Measurements from ENCODE around the gene JAKMIP2.
A peak's percentile ranks its signal among the peaks of the same experiment; 100 is the strongest.

JAKMIP2 gene

DNA sequence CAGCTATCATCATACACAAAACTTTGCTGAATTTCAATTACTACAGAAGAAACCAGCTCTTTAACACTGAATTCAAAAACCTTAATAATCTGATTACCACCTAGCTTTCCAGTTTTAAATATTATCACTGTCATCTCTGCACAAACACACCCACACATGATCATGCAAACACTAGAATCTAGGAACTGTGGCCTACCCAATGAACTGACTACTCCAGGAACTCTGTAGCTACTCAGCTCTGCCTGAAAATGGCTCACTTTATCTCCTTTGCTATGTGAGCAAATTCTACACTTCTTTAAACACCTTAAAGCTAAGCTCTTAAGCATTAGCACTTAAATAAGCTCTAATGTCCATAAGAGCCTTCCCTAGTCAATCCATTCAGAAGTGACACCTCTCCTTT, 149.4 kb downstream of the JAKMIP2 start:
- Histone ChIP-seq H3K27me3 (no peaks in the 10 kb centered on the region), H3K9me3 (no peaks in the 10 kb centered on the region), H3K36me3 (no peaks in the 10 kb centered on the region), H3K4me3 (ENCODE audit: low read depth in 1 of 2, low read length in 1 of 2) (no peak overlapping the region), H3K27ac (no peak overlapping the region), H3K4me1 (ENCODE audit: control insufficient read depth in 1 of 2, insufficient read depth in 1 of 2, low read depth in 1 of 2, low read length in 1 of 2) (no peaks in the 10 kb centered on the region)
- TF ChIP-seq CTCF (IDR thresholded peaks at IDR 0.05), result no peak

DNA sequence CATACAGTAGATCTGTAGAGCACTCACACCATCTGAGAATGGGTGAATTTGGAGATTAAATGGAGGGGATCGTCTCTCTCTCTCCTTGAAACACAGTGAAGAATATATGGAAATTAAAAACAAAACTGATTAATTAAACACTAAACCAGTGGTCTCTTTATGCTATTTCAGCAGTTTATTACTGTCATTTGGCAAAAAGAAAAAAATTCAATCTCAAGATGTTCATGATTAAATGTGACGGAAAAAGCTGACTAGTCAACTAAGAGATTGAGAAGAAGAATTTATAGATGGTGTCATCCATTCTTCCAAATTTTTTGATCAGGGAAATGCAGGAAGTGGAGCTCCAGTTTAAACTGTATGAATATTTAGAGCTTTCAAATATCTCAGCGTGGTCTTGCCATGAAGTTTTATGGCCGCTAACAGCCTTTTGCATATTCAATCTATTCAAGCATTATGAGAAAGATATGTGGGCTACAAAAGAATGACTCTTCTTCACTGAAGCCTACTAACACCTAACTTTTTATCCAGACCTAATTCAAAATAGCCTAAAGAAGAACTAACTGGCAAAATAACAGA, 151.0 kb downstream of the JAKMIP2 start:
- TF ChIP-seq CTCF (IDR thresholded peaks at IDR 0.05), result no peak

DNA sequence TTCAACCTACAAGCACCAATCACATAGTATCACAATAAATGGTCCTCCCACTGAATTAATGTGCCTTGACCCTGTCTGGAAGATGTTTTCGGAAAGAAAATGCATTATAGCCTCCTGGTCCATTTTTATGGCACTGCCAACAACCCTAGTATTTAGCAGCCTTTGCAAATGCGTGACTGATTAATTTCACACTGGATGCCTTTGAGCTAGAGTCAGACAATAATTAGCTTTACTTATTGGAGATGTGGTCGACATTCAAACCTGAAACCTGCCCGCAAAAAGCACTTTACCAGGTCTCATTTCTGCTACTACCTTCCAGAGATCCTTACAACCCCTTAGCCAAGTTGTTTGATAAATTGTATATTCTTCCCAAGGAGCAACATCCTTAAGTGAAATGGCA, 153.3 kb downstream of the JAKMIP2 start:
- H3K4me1 ChIP-seq (ENCODE audit: control insufficient read depth in 1 of 2, insufficient read depth in 1 of 2, low read depth in 1 of 2, low read length in 1 of 2), result no peaks in the 10 kb centered on the region
- H3K36me3 ChIP-seq, result no peaks in the 10 kb centered on the region
- H3K4me3 ChIP-seq (ENCODE audit: low read depth in 1 of 2, low read length in 1 of 2), result no peak overlapping the region
- H3K27me3 ChIP-seq, result no peaks in the 10 kb centered on the region
- no peaks in the 10 kb centered on the region for H3K9me3 ChIP-seq
- H3K27ac ChIP-seq, result no peak overlapping the region
- no peak for TF ChIP-seq CTCF (IDR thresholded peaks at IDR 0.05)

More for the DNA sequence above, 151.0 kb downstream of the JAKMIP2 start:
- Histone ChIP-seq H3K4me3 (ENCODE audit: low read depth in 1 of 2, low read length in 1 of 2) (no peak overlapping the region), H3K36me3 (no peaks in the 10 kb centered on the region), H3K27me3 (no peaks in the 10 kb centered on the region), H3K4me1 (ENCODE audit: control insufficient read depth in 1 of 2, insufficient read depth in 1 of 2, low read depth in 1 of 2, low read length in 1 of 2) (no peaks in the 10 kb centered on the region), H3K9me3 (no peaks in the 10 kb centered on the region), H3K27ac (no peak overlapping the region)

DNA sequence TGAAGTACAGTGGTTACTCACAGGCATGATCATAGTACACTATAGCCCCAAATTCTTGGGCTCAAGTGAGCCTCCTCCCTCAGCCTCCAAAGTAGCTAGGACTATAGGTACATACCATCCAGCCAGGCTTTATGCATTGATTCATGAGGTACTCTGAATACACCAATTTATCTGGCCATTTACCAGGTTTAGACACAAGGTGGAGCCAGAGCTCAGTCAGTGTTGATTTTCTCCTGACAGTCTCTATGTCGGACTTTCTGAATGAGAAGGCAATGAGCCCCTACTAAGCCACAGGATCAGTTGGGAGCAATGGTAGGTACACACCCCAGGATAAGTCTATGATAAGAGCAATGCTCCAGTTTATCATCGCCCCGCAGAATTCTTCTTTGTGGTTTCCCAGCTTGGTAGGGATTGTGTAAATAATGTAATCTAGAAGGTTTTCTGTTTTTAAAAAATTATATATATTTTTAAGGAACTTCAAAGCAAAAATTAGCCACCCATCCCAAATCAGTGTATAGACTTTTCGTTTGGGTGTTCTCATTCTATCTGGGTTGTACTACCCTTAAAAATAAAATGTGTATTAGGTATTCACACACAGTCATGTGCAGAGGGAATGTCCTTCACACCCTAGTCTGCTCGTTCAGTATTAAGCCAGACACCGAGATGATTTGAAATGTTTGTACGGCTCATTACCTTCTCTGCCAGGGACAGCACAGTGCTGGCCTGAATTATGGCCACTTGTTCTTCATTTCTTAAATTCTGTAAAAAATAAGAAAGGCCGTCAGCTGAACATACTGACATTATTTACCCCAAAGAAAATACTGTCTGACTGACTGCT, 154.3 kb downstream of the JAKMIP2 start:
- no peaks in the 10 kb centered on the region for H3K9me3 ChIP-seq

GRCh38 chr5:147626464-147626863, 156.1 kb downstream of the JAKMIP2 start:
- no peaks in the 10 kb centered on the region for H3K9me3 ChIP-seq
- no peak overlapping the region for H3K4me3 ChIP-seq (ENCODE audit: low read depth in 1 of 2, low read length in 1 of 2)
- H3K27me3 ChIP-seq, result no peaks in the 10 kb centered on the region
- no peaks in the 10 kb centered on the region for H3K4me1 ChIP-seq (ENCODE audit: control insufficient read depth in 1 of 2, insufficient read depth in 1 of 2, low read depth in 1 of 2, low read length in 1 of 2)
- TF ChIP-seq CTCF (IDR thresholded peaks at IDR 0.05), result no peak
- H3K27ac ChIP-seq, result no peak overlapping the region
- no peaks in the 10 kb centered on the region for H3K36me3 ChIP-seq

More for the DNA sequence above, 154.3 kb downstream of the JAKMIP2 start:
- TF ChIP-seq CTCF (IDR thresholded peaks at IDR 0.05), result peak; percentile 62
- no peaks in the 10 kb centered on the region for H3K36me3 ChIP-seq
- no peaks in the 10 kb centered on the region for H3K27me3 ChIP-seq
- no peaks in the 10 kb centered on the region for H3K4me1 ChIP-seq (ENCODE audit: control insufficient read depth in 1 of 2, insufficient read depth in 1 of 2, low read depth in 1 of 2, low read length in 1 of 2)
- no peak overlapping the region for H3K27ac ChIP-seq
- H3K4me3 ChIP-seq (ENCODE audit: low read depth in 1 of 2, low read length in 1 of 2), result no peak overlapping the region

Data from neutrophil (primary cell).